ENCODE results near the gene PIR. TPM values are rescaled to one million over a fixed set of nuclear protein-coding genes. Genes with fewer than 3 reads are reported as not detected.

Gene PIR
- total RNA-seq, 1 experiment from 2014 or later: 27.5 TPM

GRCh38 chrX:15496824-15497223 is 3.7 kb upstream of the PIR start:
- H3K27me3 ChIP-seq (ENCODE audit: insufficient read depth, low read length): no peaks in the 10 kb centered on the region
- DNase-seq (ENCODE audit: low read depth, low spot score): no peak
- H3K4me1 ChIP-seq (ENCODE audit: control insufficient read depth in 1 of 2, insufficient read depth in 2 of 2, low read length in 2 of 2): peaks cover 2 to 15% of the 10 kb centered on the region in 2 experiments; a peak in 1 of 4 replicates
- intact Hi-C loops (cut with micrococcal nuclease): loop anchor here (10.0 kb wide), 1 partner anchor 148 kb away; no protein-coding TSS in a partner anchor
- no peaks in the 10 kb centered on the region for H3K9me3 ChIP-seq (ENCODE audit: control insufficient read depth in 1 of 2, insufficient read depth in 1 of 2, low read depth in 1 of 2, low read length in 2 of 2)
- RAD21 ChIA-PET (ENCODE audit: low non-redundant PET in 1 of 2, low total read pairs in 2 of 2, uncharacterized antibody in 2 of 2, unreplicated experiment in 2 of 2): no interaction called here
- no peaks in the 10 kb centered on the region for H3K36me3 ChIP-seq (ENCODE audit: control insufficient read depth in 1 of 2, insufficient read depth in 2 of 2, low read length in 2 of 2)
- H3K9ac ChIP-seq (ENCODE audit: low read length): no peak overlapping the region
- no peak overlapping the region for H3K4me2 ChIP-seq (ENCODE audit: low read length)
- no peak for ATAC-seq
- no TSS peak for BruUV-seq (replicated peaks)
- no peak overlapping the region for H3K4me3 ChIP-seq (replicated peaks in 1 of 2; ENCODE audit: low read depth in 1 of 2, low read length in 2 of 2)
- CTCF ChIA-PET: no interaction called here
- H2AFZ ChIP-seq (ENCODE audit: low read depth, low read length, poor library complexity, severe bottlenecking): no peak overlapping the region
- H3K9me2 ChIP-seq (ENCODE audit: insufficient read depth): no peaks in the 10 kb centered on the region
- no peaks in the 10 kb centered on the region for H3K79me2 ChIP-seq (ENCODE audit: insufficient read depth, low read length)
- POLR2A ChIA-PET: no interaction called here
- H3K27ac ChIP-seq (ENCODE audit: low read depth, low read length): no peak overlapping the region
- TF ChIP-seq MAX (IDR thresholded peaks at IDR 0.05): no peak
- no peak for TF ChIP-seq POLR2A (IDR thresholded peaks at IDR 0.05; ENCODE audit: borderline replicate concordance, extremely low read depth, insufficient read depth, insufficient read length)
- no peak for TF ChIP-seq EZH2 (IDR thresholded peaks at IDR 0.05)
- TF ChIP-seq CBX3 (IDR thresholded peaks at IDR 0.05; ENCODE audit: low read depth): no peak
- H4K20me1 ChIP-seq (ENCODE audit: insufficient read depth): no peaks in the 10 kb centered on the region

- no peak for TF ChIP-seq CEBPB (IDR thresholded peaks at IDR 0.05; ENCODE audit: low read depth)
- TF ChIP-seq JUND (IDR thresholded peaks at IDR 0.05): no peak
- no peak for TF ChIP-seq TCF7L2 (IDR thresholded peaks at IDR 0.05; ENCODE audit: borderline replicate concordance, extremely low read depth, insufficient read depth, insufficient read length)
- no peak for TF ChIP-seq SP1 (IDR thresholded peaks at IDR 0.05; ENCODE audit: low read depth)
- TF ChIP-seq POLR2AphosphoS5 (IDR thresholded peaks at IDR 0.05; ENCODE audit: low read depth, low read length): no peak
- no peak for TF ChIP-seq SRF (IDR thresholded peaks at IDR 0.05; ENCODE audit: low read depth)
- TF ChIP-seq MAX (IDR thresholded peaks at IDR 0.05): no peak
- no peak for TF ChIP-seq SIN3A (IDR thresholded peaks at IDR 0.05; ENCODE audit: low read depth)
- ChIA-PET CTCF (no interaction called here), RAD21 (ENCODE audit: low non-redundant PET in 1 of 2, low total read pairs in 2 of 2, uncharacterized antibody in 2 of 2, unreplicated experiment in 2 of 2) (no interaction called here), POLR2A (no interaction called here)
- ATAC-seq (no peak), DNase-seq (ENCODE audit: low read depth, low spot score) (no peak)
- Histone ChIP-seq H3K27me3 (ENCODE audit: insufficient read depth, low read length) (no peaks in the 10 kb centered on the region), H3K36me3 (ENCODE audit: control insufficient read depth in 1 of 2, insufficient read depth in 2 of 2, low read length in 2 of 2) (no peaks in the 10 kb centered on the region), H3K79me2 (ENCODE audit: insufficient read depth, low read length) (no peaks in the 10 kb centered on the region), H3K9me2 (ENCODE audit: insufficient read depth) (no peaks in the 10 kb centered on the region), H3K4me2 (ENCODE audit: low read length) (no peak overlapping the region), H4K20me1 (ENCODE audit: insufficient read depth) (no peaks in the 10 kb centered on the region), H3K9me3 (ENCODE audit: control insufficient read depth in 1 of 2, insufficient read depth in 1 of 2, low read depth in 1 of 2, low read length in 2 of 2) (no peaks in the 10 kb centered on the region), H2AFZ (ENCODE audit: low read depth, low read length, poor library complexity, severe bottlenecking) (no peak overlapping the region), H3K4me3 (replicated peaks in 1 of 2; ENCODE audit: low read depth in 1 of 2, low read length in 2 of 2) (no peak overlapping the region), H3K4me1 (ENCODE audit: control insufficient read depth in 1 of 2, insufficient read depth in 2 of 2, low read length in 2 of 2) (peaks cover 3 to 15% of the 10 kb centered on the region in 2 experiments; a peak in 1 of 4 replicates), H3K9ac (ENCODE audit: low read length) (no peak overlapping the region), H3K27ac (ENCODE audit: low read depth, low read length) (no peak overlapping the region)
- BruUV-seq (replicated peaks): no TSS peak
- intact Hi-C loops (cut with micrococcal nuclease): loop anchor here (10.0 kb wide), 1 partner anchor 149 kb away; no protein-coding TSS in a partner anchor
Observed at GRCh38 chrX:15495801-15496200, 2.7 kb upstream of the PIR start.

Data from HCT116 (cell line).